ENCODE data around the gene THAP12.
"Not testable (repeated sequence)": the region's sequence is repeated elsewhere in the genome, so short reads cannot be mapped to it uniquely, and the experiment has no call there.

THAP12 gene

DNA sequence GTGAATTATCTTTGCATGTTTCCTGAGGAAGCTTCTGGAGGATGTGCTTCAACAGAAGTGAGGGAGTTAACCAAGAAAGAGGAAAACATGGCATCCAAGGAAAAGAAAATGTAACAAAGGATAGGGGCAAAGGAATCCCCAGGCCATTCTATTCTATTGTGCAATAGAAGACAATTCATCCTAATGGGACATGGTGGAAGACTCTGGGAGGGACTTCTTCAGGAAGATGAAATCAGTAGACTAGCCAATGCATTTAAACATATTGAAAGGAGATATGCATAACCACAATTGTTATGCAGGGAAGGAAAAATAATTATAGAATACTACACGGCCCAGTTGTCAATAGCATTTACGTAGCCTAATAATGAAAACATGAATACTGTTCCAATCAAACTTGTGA lies 55.7 kb downstream of the THAP12 start:
- no peak for DNase-seq

DNA sequence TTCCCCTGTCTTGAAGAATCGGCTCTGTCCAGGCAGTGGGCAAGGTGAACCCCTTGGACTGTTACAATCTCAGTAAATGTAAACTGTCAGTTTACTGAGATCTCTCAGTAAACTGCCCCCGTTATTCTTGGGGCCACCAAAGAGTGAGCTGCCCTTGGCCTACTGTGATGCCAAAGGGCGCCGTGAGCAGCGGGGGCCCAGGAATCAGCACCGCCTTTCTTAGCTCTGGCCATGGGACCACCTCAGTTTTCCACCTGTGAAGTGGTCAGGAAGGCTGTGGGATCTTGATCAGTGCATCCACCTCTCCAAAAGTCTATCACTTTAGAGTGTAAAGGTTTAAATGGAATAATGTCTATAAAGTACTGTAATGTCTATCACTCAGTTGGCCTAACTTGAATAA lies 57.1 kb downstream of the THAP12 start:
- DNase-seq, result no peak

DNA sequence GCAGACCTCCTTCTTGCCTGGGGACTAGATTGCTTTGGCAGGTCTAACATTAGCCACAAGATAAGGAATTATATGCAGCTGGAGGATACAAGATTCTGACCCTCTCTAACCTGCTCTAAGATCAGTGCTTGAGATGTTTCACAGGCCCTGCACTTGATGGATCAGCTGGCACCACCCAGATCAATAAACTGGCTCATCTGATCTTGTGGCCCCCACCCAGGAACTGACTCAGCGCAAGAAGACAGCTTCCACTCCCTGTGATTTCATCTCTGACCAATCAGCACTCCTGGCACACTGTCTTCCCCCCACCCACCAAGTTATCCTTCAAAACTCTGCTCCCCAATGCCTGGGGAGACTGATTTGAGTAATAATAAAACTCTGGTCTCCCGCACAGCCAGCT lies 57.6 kb downstream of the THAP12 start:
- DNase-seq, result not testable (repeated sequence)

DNA sequence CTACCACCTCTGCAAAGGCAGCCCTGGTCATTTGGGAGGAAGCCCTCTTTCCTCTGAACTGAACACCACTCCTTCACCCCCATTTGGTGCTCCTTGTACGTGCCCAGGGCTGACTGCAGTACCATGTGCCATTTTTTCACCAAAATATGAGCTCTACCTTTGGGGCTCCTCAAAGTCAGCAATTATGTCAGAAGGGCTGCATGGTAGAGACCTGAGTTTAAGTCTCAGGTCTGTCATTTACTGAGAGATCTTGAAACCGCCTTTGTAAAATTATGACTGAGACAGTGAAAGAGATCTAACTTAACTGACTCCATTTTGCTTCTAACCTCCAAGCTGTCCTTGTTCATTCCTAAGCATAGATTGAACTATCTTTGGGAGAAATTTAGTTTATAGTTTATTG lies 58.0 kb downstream of the THAP12 start:
- no peak for DNase-seq

DNA sequence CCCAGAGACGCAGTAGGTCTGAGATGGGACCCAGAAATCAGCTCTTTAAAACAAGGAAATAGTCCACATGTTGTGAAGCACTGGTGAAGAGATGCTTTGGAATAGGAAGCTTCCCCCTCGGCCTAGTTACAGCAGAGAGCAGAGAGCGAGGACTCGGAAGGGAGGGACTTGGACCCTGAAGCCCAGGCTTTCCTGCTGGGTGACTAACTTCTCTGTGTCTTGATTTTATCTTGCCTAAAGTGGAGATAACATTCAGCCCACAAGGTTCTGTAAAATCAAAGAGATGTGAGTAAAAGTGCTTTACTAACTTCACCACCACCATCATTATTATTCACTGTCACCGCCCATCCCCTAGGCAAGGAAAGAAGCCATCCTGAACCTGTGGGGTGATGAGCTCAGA lies 58.4 kb downstream of the THAP12 start:
- no peak for DNase-seq

DNA sequence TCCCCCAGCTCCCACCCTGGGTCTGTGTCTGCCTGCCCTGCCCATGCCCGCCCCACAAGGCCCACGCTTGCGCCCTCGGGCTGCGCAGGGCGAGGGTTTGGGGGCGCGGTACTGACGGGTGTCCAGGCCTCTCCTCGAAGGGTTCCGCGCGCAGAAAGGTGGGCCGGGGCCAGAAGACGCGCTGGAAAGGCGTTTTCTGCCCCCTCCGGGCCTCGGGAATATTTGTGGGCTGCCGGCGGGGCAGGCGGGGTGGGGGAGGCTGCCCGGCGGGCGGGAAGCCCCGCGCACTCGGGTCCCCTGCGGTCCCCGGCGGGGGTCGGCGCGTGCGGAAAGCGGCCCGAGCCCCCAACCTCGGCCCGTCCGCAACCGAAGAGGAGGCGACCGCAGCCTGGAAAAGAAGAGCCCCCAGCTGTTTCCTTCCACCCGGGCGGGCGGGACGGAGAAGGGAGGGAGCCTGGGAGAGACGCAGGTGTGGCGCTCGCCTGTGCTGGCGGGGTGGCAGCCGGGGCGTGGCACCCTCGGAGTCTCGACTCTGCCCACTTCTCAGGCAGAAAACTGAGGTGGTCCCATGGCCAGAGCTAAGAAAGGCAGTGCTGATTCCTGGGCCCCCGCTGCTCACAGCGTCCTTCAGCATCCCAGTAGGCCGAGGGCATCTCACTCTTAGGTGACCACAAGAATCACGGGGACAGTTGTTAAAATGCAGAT lies 59.0 kb downstream of the THAP12 start:
- DNase-seq, result no peak

DNA sequence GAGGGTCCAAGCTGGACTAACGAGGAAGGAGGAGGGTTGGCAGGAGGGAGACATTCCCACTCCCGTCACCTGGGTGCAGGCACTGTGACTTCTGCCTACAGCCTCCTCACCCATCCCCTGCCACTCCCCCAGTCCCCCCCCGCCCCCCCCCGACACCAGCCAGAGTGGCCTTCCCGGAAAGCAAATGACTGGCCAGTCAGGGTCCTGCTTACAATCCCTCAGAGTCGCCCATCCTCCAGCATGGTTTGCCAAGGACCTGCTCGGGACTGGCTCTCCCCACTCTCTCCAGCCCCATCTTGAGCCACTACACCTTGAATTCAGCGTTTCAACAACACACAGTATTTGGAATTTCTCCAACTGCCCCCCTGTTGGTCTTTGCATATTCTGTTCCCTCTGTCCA lies 59.6 kb downstream of the THAP12 start:
- no peak for DNase-seq

DNA sequence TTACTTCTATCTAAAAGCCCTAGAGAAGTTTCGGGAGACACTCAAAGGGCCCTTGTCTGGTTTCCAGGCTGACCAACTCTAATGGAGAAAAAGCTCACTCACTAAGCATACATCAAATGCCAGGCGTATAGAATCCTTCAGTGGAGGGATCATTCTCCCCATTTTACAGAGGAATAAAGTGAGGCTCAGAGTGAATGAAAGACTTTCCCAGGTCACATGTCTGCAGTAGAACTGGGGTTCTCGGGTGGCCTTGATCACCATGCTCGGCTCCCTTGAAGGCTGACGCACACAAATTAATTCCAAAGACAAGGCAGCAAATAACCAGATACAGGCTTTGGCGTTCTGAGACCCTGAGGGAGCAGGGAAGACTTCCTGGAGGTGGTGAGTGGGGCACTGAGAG lies 60.0 kb downstream of the THAP12 start:
- no peak for DNase-seq

DNA sequence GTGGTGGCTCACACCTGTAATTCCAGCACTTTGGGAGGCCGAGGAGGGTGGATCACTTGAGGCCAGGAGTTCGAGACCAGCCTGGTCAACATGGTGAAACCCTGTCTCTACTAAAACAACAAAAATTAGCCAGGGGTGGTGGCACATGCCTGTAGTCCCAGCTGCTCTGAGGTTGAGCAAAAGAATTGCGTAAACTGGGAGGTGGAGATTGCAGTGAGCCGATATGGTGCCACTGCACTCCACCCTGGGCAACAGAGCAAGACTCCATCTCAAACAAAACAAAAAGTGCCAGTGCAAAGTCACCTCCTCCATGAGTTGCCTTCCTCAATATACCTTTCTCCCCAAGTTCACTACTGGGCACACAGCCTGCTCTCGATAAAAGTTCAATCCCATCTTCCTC lies 61.1 kb downstream of the THAP12 start:
- DNase-seq, result not testable (repeated sequence)

DNA sequence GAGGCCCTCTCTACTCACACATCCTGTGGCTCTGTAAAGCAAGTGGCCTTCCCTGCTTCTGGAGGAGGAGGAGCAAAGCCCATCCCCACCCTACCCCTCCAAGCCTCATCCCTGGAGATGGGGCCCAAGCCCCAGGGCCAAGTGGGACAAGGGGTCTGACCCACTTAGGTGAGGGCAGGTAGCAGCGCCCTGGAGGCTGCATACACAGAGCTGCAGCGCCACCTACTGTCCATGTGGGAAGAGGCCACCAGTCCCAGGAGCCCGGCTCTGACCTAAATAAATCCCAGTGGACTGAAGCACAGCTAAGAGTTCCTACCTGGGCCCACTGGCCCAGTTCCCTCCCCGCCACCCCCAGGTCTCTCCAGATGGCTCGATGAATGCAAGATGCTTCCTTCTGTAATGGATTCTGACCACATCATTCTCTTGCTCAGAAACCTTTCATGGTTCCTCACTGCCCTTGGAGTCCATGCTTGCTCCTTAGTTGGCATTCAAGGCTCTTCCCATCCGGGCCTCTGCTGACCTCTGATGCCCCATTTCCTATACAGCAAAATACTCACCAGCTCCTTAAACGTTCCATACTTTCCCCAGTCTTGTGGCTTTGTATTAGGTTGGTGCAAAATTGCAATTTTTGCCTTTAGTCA lies 62.1 kb downstream of the THAP12 start:
- peak; percentile 95 for DNase-seq

DNA sequence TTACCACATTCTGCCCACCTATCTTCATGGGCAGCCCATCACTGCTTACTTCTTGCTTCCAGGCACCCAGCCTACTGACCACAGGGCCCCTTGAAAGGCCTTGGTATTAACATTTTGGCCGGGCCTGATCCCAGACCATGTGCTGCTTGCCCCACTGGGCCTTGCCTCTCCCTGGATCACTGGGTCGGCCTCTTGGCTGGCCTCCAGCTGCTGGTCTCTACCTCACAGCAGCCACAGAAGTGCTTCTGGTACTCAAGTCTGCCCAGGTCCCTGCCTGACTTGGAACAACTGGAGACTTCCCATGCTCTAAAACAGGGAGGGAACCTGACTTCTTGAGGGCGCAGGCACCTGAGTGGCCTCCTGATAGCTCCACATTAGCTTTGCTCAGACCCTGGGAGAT lies 63.6 kb downstream of the THAP12 start:
- DNase-seq, result no peak

DNA sequence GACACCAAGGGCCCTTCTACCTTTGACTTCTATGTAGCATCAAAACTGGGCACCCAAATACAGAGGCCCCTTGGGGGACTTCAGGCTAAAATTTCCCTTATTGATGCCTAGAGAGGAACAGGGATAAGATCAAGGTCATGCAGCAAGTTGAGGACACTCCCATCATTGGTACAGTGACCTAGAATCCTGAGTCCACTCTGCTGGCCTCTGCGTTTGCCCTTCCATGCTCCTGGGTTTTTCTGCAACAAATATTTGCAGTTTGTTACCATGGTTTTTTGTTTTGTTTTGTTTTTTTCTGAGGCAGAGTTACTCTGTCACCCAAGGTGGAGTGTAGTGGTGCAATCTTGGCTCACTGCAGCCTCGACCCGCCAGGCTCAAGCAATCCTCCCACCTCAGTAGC lies 64.2 kb downstream of the THAP12 start:
- DNase-seq, result no peak

DNA sequence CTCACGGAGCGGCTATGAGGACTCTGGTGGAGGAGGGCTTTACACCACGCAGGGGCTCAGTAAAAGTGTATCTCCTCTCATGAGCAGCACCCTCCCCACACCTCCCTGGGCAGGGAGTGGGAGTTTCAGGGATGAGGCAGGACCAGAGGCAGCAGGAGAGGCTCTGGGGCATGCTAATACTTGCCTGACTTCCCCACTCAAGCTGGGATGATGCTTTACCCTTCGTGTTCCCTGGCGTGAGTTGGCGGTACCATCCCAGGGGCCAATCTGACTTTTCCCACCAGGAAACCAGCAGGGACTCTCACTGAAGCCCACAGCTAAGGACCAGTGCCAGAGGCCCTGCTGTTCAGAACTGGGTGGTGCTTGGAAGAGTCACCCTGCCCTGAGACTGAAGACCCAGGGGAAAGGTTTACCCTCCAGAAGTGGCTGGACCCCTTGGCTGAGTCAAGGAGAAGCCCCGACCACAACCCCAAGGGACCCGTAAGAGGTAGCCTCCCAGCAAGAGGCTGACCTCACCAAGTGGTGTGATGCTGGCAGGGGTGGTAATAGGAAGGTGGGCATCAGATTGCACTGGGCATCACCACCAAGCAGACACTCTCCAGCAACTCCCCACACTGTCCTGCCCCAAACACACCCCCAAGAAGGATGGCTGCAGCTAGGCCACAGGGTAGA lies 65.6 kb downstream of the THAP12 start:
- DNase-seq, result no peak

DNA sequence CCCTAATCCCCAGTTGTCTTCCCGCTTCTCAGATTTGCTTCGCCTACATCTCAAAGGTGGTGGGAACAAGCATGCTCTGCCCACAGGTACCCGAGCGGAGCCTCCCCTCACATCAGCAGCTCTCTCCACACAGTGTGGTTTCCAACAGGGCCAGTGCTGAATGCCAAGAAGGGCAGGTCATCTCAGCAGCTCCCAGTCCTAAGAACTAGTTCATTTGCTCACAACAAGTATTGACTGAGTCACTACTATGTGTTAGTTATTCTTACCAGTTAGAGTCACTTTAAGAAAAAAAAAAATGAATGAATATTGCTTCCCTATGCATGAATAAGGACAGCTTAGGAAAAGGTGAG lies 66.2 kb downstream of the THAP12 start:
- DNase-seq, result no peak

DNA sequence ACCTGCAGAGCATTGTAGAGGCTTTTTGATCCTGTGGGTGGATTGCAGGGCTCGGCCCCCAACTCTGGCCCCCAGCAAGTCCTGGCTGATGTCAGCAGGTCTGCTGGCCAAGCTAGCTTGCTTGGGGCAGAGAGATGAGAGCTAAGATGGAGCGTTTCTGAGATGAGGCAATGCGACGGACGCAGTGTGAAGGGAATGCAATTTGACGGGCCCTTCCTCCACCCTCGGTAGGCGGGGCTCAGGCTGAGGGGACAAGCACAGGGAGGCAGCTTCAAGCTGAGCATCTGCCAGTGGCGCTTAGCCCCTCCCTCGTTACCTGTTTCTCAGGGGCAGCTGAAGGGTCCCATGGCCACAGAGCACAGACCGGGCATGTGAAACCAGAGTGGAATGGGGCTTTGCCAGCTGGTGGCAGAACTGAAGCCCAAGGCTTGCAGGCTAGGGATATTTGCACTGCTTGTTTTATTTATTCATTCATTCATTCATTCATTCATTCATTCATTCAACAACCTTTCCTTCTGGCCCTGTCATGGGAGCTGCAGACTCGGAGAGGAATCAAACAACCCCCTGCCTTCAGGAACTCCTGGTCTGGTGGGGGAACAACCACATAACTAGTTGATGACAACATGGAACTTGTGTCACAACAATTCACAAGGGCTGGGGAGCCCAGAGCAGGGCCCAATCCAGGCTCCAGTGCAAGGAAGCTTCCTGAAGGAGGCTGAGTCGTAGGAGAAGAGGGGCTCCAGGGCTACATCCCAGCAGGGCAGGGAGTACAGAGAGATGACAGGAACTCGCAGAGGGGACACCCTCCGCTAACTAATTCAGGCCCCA lies 66.8 kb downstream of the THAP12 start:
- DNase-seq, result no peak

DNA sequence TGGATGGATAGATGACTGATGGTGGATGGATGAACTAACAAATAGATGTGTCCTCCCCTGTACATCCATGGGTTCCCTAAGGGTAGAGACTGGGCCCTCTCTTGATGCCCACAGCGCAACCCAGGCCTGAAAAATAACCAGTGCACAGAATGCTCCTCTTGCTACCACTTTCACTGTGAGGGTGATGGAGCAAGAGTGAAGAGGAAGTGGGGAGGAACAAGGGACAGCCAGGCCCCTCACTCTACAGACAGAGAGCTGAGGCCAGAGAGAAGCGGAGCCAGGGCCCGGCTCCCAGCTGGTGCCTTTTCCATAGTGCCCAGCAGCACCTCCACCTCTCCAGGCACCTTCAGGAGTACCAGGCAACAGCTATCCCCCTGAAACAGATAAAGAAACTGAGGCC lies 67.7 kb downstream of the THAP12 start:
- no peak for DNase-seq

DNA sequence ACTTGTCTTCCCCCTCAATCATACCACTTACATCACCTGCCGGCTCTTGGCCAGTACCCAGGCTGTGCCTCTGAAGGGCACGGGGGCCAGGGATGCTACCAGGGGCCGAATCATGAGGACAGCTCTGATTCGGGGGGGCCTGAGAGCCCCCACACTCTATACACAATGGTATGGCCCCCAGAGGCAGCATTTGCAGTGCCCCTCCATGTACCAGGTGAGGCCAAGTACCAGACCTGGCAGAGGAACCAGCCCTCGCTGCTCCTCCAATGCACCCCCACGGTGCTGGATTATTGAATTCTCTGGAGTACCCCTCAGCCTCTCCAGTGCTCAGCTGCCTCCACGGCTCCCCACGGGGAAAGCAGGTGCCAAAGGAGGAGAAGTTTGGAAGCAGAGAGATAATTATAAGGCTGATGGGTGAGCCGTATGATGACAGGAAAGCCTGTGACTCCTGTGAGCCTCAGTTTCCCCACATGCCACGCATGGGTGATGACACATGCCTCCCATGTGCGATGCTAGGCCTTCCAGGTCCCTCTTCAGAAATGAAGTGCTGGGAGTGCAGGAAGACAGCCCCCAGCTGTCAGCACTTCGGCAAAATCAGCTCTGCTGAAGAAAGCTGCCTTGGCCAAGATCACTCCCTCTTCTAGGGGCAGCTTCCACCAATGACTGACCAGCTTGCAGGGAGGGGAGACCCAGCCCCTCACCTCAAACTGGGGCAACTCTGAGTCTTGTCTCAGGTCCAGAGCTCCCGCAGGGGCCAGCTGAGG lies 69.9 kb downstream of the THAP12 start:
- no peak for DNase-seq

DNA sequence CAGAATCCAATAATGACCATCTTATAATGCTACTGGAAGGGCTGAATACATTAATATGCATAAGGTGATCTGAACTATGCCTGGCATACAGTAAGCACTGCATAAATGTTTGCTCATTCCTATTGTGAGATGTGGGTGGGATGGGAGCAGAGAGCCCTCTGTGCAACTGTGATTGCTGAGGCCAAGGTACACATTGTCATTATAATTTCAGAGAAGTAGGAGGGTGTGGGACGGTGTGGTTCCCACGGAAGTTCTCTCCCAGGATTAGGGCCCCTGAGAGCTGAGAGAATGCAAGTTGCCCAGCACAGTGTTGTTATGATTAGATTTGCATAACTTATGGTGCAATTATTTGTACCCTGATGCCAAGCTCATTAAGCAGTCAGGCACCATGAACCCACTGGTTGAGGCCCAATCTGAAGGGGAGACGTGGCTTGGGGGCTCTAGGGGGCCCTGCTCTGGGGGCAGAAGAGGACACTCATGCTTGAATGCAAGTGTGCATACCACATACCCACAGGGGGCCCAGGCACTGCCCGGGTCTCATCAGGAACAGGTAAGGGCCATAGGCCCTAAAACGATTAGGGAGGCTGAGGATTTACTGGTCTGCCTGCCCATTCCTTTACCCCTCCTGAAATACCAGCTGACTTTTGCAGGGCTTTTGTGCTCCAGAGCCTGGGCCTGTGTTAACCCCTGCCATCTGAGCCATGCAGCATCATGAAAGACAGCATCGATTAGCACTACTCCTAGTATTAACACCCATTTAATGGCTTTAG lies 72.8 kb downstream of the THAP12 start:
- DNase-seq, result no peak

DNA sequence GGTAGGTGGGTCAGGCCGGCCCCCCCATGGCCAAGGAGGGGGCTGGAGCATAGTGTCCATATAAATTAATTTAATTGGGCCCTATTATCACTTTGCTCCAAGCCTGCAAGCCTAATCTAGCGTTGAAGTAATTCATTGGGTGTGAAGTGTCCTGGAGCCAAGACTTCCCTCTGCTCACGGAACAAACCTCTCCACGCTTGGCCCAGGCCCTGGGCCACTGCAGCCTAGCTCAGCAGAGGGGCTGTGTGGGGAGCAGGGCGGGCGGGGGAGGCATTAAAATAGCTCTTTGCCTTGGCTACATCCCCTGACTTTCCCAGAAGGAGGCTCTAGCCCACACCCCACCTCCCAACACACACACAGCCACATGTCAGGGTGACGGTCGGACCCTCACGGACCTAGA lies 73.5 kb downstream of the THAP12 start:
- no peak for DNase-seq

DNA sequence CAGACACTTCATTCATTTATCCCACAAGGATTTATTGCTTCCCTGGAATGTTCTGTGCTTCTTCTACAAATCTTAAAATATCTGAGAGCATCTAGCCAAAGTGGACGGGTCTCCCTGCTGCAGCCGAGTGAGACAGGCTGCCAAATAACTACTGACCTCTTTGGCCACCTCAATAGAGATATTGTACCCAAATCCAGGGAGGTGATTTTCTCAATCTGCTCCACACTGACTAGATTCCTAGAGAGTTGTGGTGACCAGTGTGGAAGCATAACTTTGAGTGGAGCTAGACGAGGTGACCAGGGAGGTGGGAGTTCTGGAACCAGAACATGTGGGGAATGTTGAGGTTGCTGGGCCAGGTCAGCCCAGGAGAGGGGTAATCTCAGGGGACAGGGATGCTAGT lies 77.5 kb downstream of the THAP12 start:
- no peak for DNase-seq

DNA sequence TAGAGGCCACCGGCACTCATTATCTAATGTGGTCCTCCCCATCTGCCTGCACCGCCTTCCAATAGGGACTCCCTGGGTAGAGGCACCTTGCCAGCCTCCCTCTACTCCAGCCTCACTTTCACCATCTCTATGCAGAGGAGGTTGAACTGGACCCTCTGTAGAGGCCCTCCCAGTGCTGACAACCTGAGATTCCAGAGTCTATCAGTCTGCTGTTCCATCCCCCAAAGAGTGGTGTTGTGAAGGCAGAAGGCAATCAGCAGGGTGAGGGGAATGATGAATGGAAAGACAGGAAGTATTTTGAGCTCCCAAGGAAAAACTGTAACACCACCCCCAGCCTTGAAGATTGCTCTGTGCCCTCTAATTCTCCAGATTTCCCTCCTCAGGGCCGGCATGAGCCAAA lies 77.9 kb downstream of the THAP12 start:
- no peak for DNase-seq

Measured in activated CD8-positive, alpha-beta memory T cell treated with anti-CD3 and anti-CD28 coated beads for 24 hours (primary cell).